HCT116 (cell line): ENCODE data around the gene RECK. TPM values are rescaled to one million over a fixed set of nuclear protein-coding genes. Genes with fewer than 3 reads are reported as not detected.
A peak's percentile ranks its signal among the peaks of the same experiment; 100 is the strongest.

ENCODE experiments used
- ATAC-seq: fragments of 200-7000 bp; cut with Tn5 transposase; 2 replicates; pipeline ENCODE4 v1.9.1; 2020; ENCODE audit warnings: mild to moderate bottlenecking, moderate library complexity
- BruUV-seq: library from RNA; stranded (reverse); fragments of 400-500 nt; replicated peaks from 2 replicates; lab custom pipeline; 2021; lab: Mats Ljungman, UMichigan
- CTCF ChIA-PET: fragments of 300-600 bp; sonication (Branson Sonifier 250); formaldehyde crosslinking; loops from one replicate; lab custom pipeline; 2021; ENCODE audit warnings: antibody characterized with exemption; lab: Charles Lee
- POLR2A ChIA-PET: fragments of 300-600, 350-600 bp; sonication (Branson Sonifier 250); formaldehyde crosslinking; loops from one replicate; lab custom pipeline; 2021; ENCODE audit warnings: antibody characterized with exemption; lab: Charles Lee
- RAD21 ChIA-PET, 2 experiments: fragments of 300-600 bp; sonication (Branson Sonifier 250); formaldehyde crosslinking; loops; one replicate each; lab custom pipeline; 2023; ENCODE audit warnings: low total read pairs in 2 of 2; ENCODE audit not compliant: uncharacterized antibody in 2 of 2, unreplicated experiment in 2 of 2, low non-redundant PET in 1 of 2; lab: Charles Lee
- DNase-seq: peaks from one replicate; pipeline ENCODE4 v3.0.0-alpha.2; 2010; ENCODE audit warnings: low read depth, low spot score
- H2AFZ ChIP-seq: fragments of 200-600 bp; shearing (Covaris generic), sonication (generic); 2 replicates; pipeline ENCODE4 v1.6.1; 2017; ENCODE audit warnings: low read depth, mixed run types, mixed read lengths, antibody characterized with exemption, low read length; ENCODE audit not compliant: poor library complexity, severe bottlenecking
- H3K27ac ChIP-seq: 2 replicates; pipeline ENCODE4 v1.5.1; 2012; ENCODE audit warnings: low read depth, low read length
- H3K27me3 ChIP-seq: fragments of 200-600 bp; sonication (generic); 2 replicates; pipeline ENCODE4 v1.6.1; 2016; ENCODE audit warnings: mixed run types, low read length, mixed read lengths; ENCODE audit not compliant: insufficient read depth
- H3K36me3 ChIP-seq, 2 experiments: fragments of 200-500 bp in 1 of 2; fragments of 200-600 bp in 1 of 2; sonication (Bioruptor generic) in 1 of 2; sonication (generic) in 1 of 2; 2 replicates each; pipeline versions ENCODE4 v1.5.1 to v1.6.1; 2014 to 2016; ENCODE audit warnings: low read length in 2 of 2, inconsistent platforms in 1 of 2, mixed read lengths in 1 of 2, mixed run types in 1 of 2; ENCODE audit not compliant: insufficient read depth in 2 of 2, control insufficient read depth in 1 of 2
- H3K4me1 ChIP-seq, 2 experiments: fragments of 200-600 bp in 1 of 2; sonication (generic) in 1 of 2; 2 replicates each; pipeline versions ENCODE4 v1.5.1 to v1.6.1; 2012 to 2017; ENCODE audit warnings: low read length in 2 of 2, inconsistent platforms in 1 of 2, mild to moderate bottlenecking in 1 of 2, mixed read lengths in 1 of 2, mixed run types in 1 of 2, moderate library complexity in 1 of 2; ENCODE audit not compliant: insufficient read depth in 2 of 2, control insufficient read depth in 1 of 2
- H3K4me2 ChIP-seq: fragments of 200-600 bp; sonication (generic); 2 replicates; pipeline ENCODE4 v1.6.1; 2017; ENCODE audit warnings: mixed run types, low read length, mixed read lengths
- H3K4me3 ChIP-seq, 2 experiments: fragments of 200-600 bp in 1 of 2; sonication (generic) in 1 of 2; replicated peaks in 1 of 2; 2 replicates each; pipeline ENCODE4 v1.5.1; 2011 to 2016; ENCODE audit warnings: low read length in 2 of 2, control low read depth in 1 of 2, low read depth in 1 of 2, mild to moderate bottlenecking in 1 of 2, mixed read lengths in 1 of 2, mixed run types in 1 of 2
- H3K79me2 ChIP-seq: fragments of 200-600 bp; sonication (generic); 2 replicates; pipeline ENCODE4 v1.6.1; 2017; ENCODE audit warnings: mild to moderate bottlenecking, mixed run types, low read length, moderate library complexity, mixed read lengths; ENCODE audit not compliant: insufficient read depth
- H3K9ac ChIP-seq: fragments of 200-600 bp; sonication (generic); 2 replicates; pipeline ENCODE4 v1.6.1; 2016; ENCODE audit warnings: low read length, mixed read lengths
- H3K9me2 ChIP-seq: fragments of 200-600 bp; sonication (generic), shearing (Covaris generic); 2 replicates; pipeline ENCODE4 v1.6.1; 2017; ENCODE audit warnings: mixed run types, mild to moderate bottlenecking, moderate library complexity; ENCODE audit not compliant: insufficient read depth
- H3K9me3 ChIP-seq, 2 experiments: fragments of 200-500 bp in 1 of 2; fragments of 200-600 bp in 1 of 2; sonication (Bioruptor generic) in 1 of 2; sonication (generic) in 1 of 2; 2 replicates each; pipeline ENCODE4 v1.6.1; 2014 to 2017; ENCODE audit warnings: low read length in 2 of 2, mixed read lengths in 2 of 2, inconsistent platforms in 1 of 2, low read depth in 1 of 2, mild to moderate bottlenecking in 1 of 2, mixed run types in 1 of 2, moderate library complexity in 1 of 2; ENCODE audit not compliant: control insufficient read depth in 1 of 2, insufficient read depth in 1 of 2
- H4K20me1 ChIP-seq: fragments of 200-600 bp; sonication (generic), shearing (Covaris generic); 2 replicates; pipeline ENCODE4 v1.6.1; 2017; ENCODE audit warnings: mixed run types, mild to moderate bottlenecking, moderate library complexity; ENCODE audit not compliant: insufficient read depth
- CTCF ChIP-seq, 3 experiments: fragments of 200-600 bp in 1 of 3; sonication (generic) in 1 of 3; IDR thresholded peaks in 2 of 3; conservative IDR thresholded peaks in 1 of 3; 2 replicates each; pipeline ENCODE4 v1.5.1; 2012 to 2017; ENCODE audit warnings: low read depth in 2 of 3, low read length in 2 of 3, antibody characterized with exemption in 1 of 3, borderline replicate concordance in 1 of 3, control low read depth in 1 of 3, mild to moderate bottlenecking in 1 of 3, mixed read lengths in 1 of 3, mixed run types in 1 of 3, moderate library complexity in 1 of 3; ENCODE audit not compliant: insufficient read depth in 1 of 3
- TCF7L2 ChIP-seq: IDR thresholded peaks from 2 replicates; pipeline ENCODE4 v1.7.0; 2011; ENCODE audit warnings: borderline replicate concordance, inconsistent platforms; ENCODE audit not compliant: insufficient read depth, insufficient read length; ENCODE audit errors: extremely low read depth
- ZNF274 ChIP-seq: fragments of 200-500 bp; sonication (Bioruptor generic); IDR thresholded peaks from 2 replicates; pipeline ENCODE4 v1.6.1; 2014; ENCODE audit warnings: mild to moderate bottlenecking, low read depth, low read length, inconsistent platforms
- intact Hi-C: fragments of 100-400 bp; cut with micrococcal nuclease; formaldehyde crosslinking; loops from 2 replicates; pipeline ENCODE4 v1.10.0; 2022
- total RNA-seq: library from RNA; stranded (reverse); gene quantifications from one replicate; pipeline ENCODE4 v1.2.1, GENCODE V29; 2021; ENCODE audit not compliant: unreplicated experiment
- TF ChIP-seq, protein P1 (sequence below): IDR thresholded peaks from 2 replicates; pipeline ENCODE4 v1.6.1; 2011; ENCODE audit warnings: mild to moderate bottlenecking, low read length, moderate library complexity; ENCODE audit not compliant: insufficient replicate concordance; ENCODE audit errors: extremely low read depth

The RECK gene
- total RNA-seq, 1 experiment from 2014 or later = 3.8 TPM

GRCh38 chr9:36148311-36149051 lies 111.8 kb downstream of the RECK start:
- RAD21 ChIA-PET = no interaction called here
- TF ChIP-seq ZNF274 (no peak), CTCF (IDR thresholded peaks at IDR 0.05 in 2 of 3, conservative IDR thresholded peaks at IDR 0.05 in 1 of 3; ENCODE audit: borderline replicate concordance in 1 of 3, insufficient read depth in 1 of 3, low read depth in 2 of 3, low read length in 2 of 3) (no peak), TCF7L2 (no peak)
- TF ChIP-seq, protein P1, sequence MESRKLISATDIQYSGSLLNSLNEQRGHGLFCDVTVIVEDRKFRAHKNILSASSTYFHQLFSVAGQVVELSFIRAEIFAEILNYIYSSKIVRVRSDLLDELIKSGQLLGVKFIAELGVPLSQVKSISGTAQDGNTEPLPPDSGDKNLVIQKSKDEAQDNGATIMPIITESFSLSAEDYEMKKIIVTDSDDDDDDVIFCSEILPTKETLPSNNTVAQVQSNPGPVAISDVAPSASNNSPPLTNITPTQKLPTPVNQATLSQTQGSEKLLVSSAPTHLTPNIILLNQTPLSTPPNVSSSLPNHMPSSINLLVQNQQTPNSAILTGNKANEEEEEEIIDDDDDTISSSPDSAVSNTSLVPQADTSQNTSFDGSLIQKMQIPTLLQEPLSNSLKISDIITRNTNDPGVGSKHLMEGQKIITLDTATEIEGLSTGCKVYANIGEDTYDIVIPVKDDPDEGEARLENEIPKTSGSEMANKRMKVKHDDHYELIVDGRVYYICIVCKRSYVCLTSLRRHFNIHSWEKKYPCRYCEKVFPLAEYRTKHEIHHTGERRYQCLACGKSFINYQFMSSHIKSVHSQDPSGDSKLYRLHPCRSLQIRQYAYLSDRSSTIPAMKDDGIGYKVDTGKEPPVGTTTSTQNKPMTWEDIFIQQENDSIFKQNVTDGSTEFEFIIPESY = no peak
- ATAC-seq = peak; percentile 32; the same call in 1 of the 2 replicates
- no peak overlapping the region for H3K9ac ChIP-seq
- H3K79me2 ChIP-seq = no peaks in the 10 kb centered on the region
- no peaks in the 10 kb centered on the region for H3K9me2 ChIP-seq
- no TSS peak for BruUV-seq
- peaks cover 7 to 12% of the 10 kb centered on the region in 2 experiments for H3K4me1 ChIP-seq
- DNase-seq = no peak
- no peak overlapping the region for H3K27ac ChIP-seq
- POLR2A ChIA-PET = no interaction called here
- no peak overlapping the region for H3K4me3 ChIP-seq
- intact Hi-C loops = no loop called here
- no peaks in the 10 kb centered on the region for H3K36me3 ChIP-seq
- H3K9me3 ChIP-seq = peaks cover 0 to 3% of the 10 kb centered on the region in 2 experiments; a peak in 1 of 4 replicates
- no peaks in the 10 kb centered on the region for H4K20me1 ChIP-seq
- CTCF ChIA-PET = interaction anchor here (0.6 to 0.9 kb wide), 2 partner anchors 18 to 103 kb away, joined by 3 read pairs; no protein-coding TSS in a partner anchor
- 0 out of 2 replicates have a peak overlapping the region, but pooled peaks have one; percentile 6 for H3K4me2 ChIP-seq
- no peak overlapping the region for H2AFZ ChIP-seq
- no peaks in the 10 kb centered on the region for H3K27me3 ChIP-seq
